A673 (cell line): ENCODE data around the gene DIP2A.

Experiments
- CTCF ChIP-seq: fragments of 300-800, 200-600 bp; sonication (generic); conservative IDR thresholded peaks from 2 replicates; pipeline ENCODE4 v1.5.1; 2017; ENCODE audit warnings: low read depth, mild to moderate bottlenecking, antibody characterized with exemption, low read length, moderate library complexity, mixed read lengths
- EZH2 ChIP-seq: fragments of 200-600 bp; sonication (generic); IDR thresholded peaks from 2 replicates; pipeline ENCODE4 v1.6.1; 2017; ENCODE audit warnings: borderline replicate concordance, low read depth, mild to moderate bottlenecking, mixed read lengths, antibody characterized with exemption, low read length; ENCODE audit not compliant: poor library complexity, severe bottlenecking

DNA sequence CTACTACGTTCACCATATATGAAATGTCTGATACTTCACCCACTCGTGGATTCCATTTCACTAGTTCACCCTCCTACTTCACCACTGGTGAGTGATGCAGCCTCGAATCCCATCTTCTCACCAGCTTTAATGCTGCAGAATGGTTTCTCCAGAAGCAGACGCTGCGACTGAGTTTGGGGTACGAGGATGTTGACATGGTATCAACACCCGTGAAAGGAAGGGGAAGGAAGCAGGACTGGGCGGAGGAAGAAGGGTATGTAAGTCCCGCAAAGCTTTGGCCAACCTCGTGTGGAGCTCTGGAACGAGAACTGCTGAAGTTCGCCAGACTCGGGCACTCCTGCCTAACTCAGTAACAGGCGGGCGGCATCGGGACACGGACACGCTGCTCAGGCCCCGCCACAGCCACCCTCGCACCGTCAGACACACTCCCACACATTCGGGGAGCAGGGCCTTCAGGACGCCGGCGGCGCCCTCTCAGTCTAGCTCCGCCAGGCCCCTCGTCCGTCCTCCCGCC, 833 bp upstream of the DIP2A start:
- TF ChIP-seq EZH2: no peak
- TF ChIP-seq CTCF: no peak
